KOPT-K1 (cell line): ENCODE results near the gene ALG9.
"Not testable (repeated sequence)": the region's sequence is repeated elsewhere in the genome, so short reads cannot be mapped to it uniquely, and the experiment has no call there.

Source experiments
- H3K27ac ChIP-seq: fragments of 200-600 bp; sonication (generic); 2 replicates; pipeline ENCODE4 v1.5.1; 2016; ENCODE audit warnings: antibody characterized with exemption, mild to moderate bottlenecking, low read depth, low read length; ENCODE audit not compliant: poor library complexity, severe bottlenecking
- H3K36me3 ChIP-seq: fragments of 200-600 bp; sonication (generic); 2 replicates; pipeline ENCODE4 v1.5.1; 2017; ENCODE audit warnings: antibody characterized with exemption, mild to moderate bottlenecking, low read length, moderate library complexity; ENCODE audit not compliant: insufficient read depth
- H3K9me3 ChIP-seq: fragments of 200-600 bp; sonication (generic); 2 replicates; pipeline ENCODE4 v1.5.1; 2017; ENCODE audit warnings: antibody characterized with exemption, low read length, mild to moderate bottlenecking; ENCODE audit not compliant: insufficient read depth, poor library complexity, severe bottlenecking

Gene ALG9

GRCh38 chr11:111908639-111909305 lies 37.4 kb upstream of the ALG9 start:
- no peak overlapping the region for H3K27ac ChIP-seq
- peaks cover 6% of the 10 kb centered on the region for H3K9me3 ChIP-seq
- no peaks in the 10 kb centered on the region for H3K36me3 ChIP-seq

GRCh38 chr11:111906680-111907079 lies 35.3 kb upstream of the ALG9 start:
- Histone ChIP-seq H3K9me3 (peaks cover 6% of the 10 kb centered on the region), H3K36me3 (no peaks in the 10 kb centered on the region), H3K27ac (no peak overlapping the region)

GRCh38 chr11:111905411-111905810 lies 34.0 kb upstream of the ALG9 start:
- H3K9me3 ChIP-seq: peaks cover 6% of the 10 kb centered on the region
- no peaks in the 10 kb centered on the region for H3K36me3 ChIP-seq
- no peak overlapping the region for H3K27ac ChIP-seq

GRCh38 chr11:111886844-111887243 lies 15.5 kb upstream of the ALG9 start:
- Histone ChIP-seq H3K27ac (no peak overlapping the region), H3K36me3 (no peaks in the 10 kb centered on the region), H3K9me3 (no peaks in the 10 kb centered on the region)

GRCh38 chr11:111886032-111886431 lies 14.7 kb upstream of the ALG9 start:
- no peaks in the 10 kb centered on the region for H3K36me3 ChIP-seq
- no peak overlapping the region for H3K27ac ChIP-seq
- no peaks in the 10 kb centered on the region for H3K9me3 ChIP-seq

GRCh38 chr11:111885053-111885452 lies 13.7 kb upstream of the ALG9 start:
- H3K9me3 ChIP-seq, H3K36me3 ChIP-seq, H3K27ac ChIP-seq: not testable (repeated sequence)

- Histone ChIP-seq H3K27ac (no peak overlapping the region), H3K36me3 (no peaks in the 10 kb centered on the region), H3K9me3 (no peaks in the 10 kb centered on the region)
Measured at GRCh38 chr11:111882202-111882601, 10.8 kb upstream of the ALG9 start.

GRCh38 chr11:111879637-111879960 lies 8.2 kb upstream of the ALG9 start:
- Histone ChIP-seq H3K27ac (peak overlapping the region; percentile 80), H3K36me3 (peaks cover 18% of the 10 kb centered on the region; the same call in 1 of the 2 replicates), H3K9me3 (no peaks in the 10 kb centered on the region)

GRCh38 chr11:111878849-111879636 lies 7.7 kb upstream of the ALG9 start, which contains the start of the genes CFAP68 and FDXACB1:
Gene CFAP68, plus strand, starts transcription at chr11:111879541. Its CDS starts 20 bp downstream, at chr11:111879561.
Gene FDXACB1, minus strand, starts transcription at chr11:111879165. Its CDS starts 33 bp downstream, at chr11:111879132.
- H3K9me3 ChIP-seq: no peaks in the 10 kb centered on the region
- peak within 1 kb of the TSS; percentile 80 for H3K27ac ChIP-seq
- peaks cover 18% of the 10 kb centered on the region; the same call in 1 of the 2 replicates for H3K36me3 ChIP-seq

GRCh38 chr11:111878385-111878848 lies 7.0 kb upstream of the ALG9 start:
- no peaks in the 10 kb centered on the region for H3K9me3 ChIP-seq
- H3K27ac ChIP-seq: peak overlapping the region; percentile 80
- peaks cover 18% of the 10 kb centered on the region; the same call in 1 of the 2 replicates for H3K36me3 ChIP-seq

GRCh38 chr11:111871693-111872161 lies 346 bp upstream of the ALG9 start:
- Histone ChIP-seq H3K9me3 (no peaks in the 10 kb centered on the region), H3K27ac (peak overlapping the region; percentile 66), H3K36me3 (peaks cover 39% of the 10 kb centered on the region)

- peak overlapping the region; percentile 66 for H3K27ac ChIP-seq
- peaks cover 42% of the 10 kb centered on the region for H3K36me3 ChIP-seq
- H3K9me3 ChIP-seq: no peaks in the 10 kb centered on the region
Measured at GRCh38 chr11:111870522-111870885, 877 bp downstream of the ALG9 start.

- Histone ChIP-seq H3K36me3 (peaks cover 42% of the 10 kb centered on the region), H3K9me3 (no peaks in the 10 kb centered on the region), H3K27ac (no peak overlapping the region)
Measured at GRCh38 chr11:111870113-111870512, 1.3 kb downstream of the ALG9 start.

- Histone ChIP-seq H3K27ac (no peak overlapping the region), H3K36me3 (peaks cover 96% of the 10 kb centered on the region), H3K9me3 (no peaks in the 10 kb centered on the region)
Measured at GRCh38 chr11:111860257-111860656, 11.1 kb downstream of the ALG9 start.

- Histone ChIP-seq H3K27ac (no peak overlapping the region), H3K9me3 (no peaks in the 10 kb centered on the region), H3K36me3 (peaks cover 98% of the 10 kb centered on the region)
Measured at GRCh38 chr11:111855506-111855905, 15.9 kb downstream of the ALG9 start.
